HepG2 (cell line): Measurements from ENCODE around the gene HNRNPL. TPM values are rescaled to one million over a fixed set of nuclear protein-coding genes. Genes with fewer than 3 reads are reported as not detected.

Experiments used
- ATF5 ChIP-seq: sonication (generic); formaldehyde crosslinking; IDR thresholded peaks from 2 replicates; pipeline ENCODE4 v1.4.0; 2020; ENCODE audit warnings: mild to moderate bottlenecking, low read depth, missing genetic modification reagents
- CCDC6 ChIP-seq: sonication (generic); formaldehyde crosslinking; IDR thresholded peaks from 2 replicates; pipeline ENCODE4 v1.8.1; 2022; ENCODE audit warnings: mild to moderate bottlenecking, missing genetic modification reagents, moderate library complexity
- DRAP1 ChIP-seq: IDR thresholded peaks from 2 replicates; pipeline ENCODE4 v1.6.1; 2016; ENCODE audit warnings: missing genetic modification reagents, missing compliant biosample characterization
- GABPA ChIP-seq, 2 experiments: IDR thresholded peaks; 2 replicates each; pipeline ENCODE4 v1.6.1; 2011 to 2016; ENCODE audit warnings: low read depth in 2 of 2, low read length in 1 of 2, missing biosample characterization in 1 of 2, missing genetic modification characterization in 1 of 2
- GMEB2 ChIP-seq: IDR thresholded peaks from 2 replicates; pipeline ENCODE4 v1.6.1; 2016; ENCODE audit warnings: missing biosample characterization, missing genetic modification reagents, low read depth
- GTF2F1 ChIP-seq: fragments of 150-350 bp; IDR thresholded peaks from 2 replicates; pipeline ENCODE4 v1.6.1; 2014; ENCODE audit warnings: low read length
- IRF2 ChIP-seq: IDR thresholded peaks from 2 replicates; pipeline ENCODE4 v1.6.1; 2018; ENCODE audit warnings: missing genetic modification reagents, missing compliant biosample characterization
- LCORL ChIP-seq, 2 experiments: fragments of 450-650 bp in 1 of 2; sonication (generic) in 1 of 2; formaldehyde crosslinking in 1 of 2; IDR thresholded peaks; 2 replicates each; pipeline versions ENCODE4 v1.5.0 to v1.6.1; 2017 to 2020; ENCODE audit warnings: antibody characterized with exemption in 1 of 2, missing genetic modification reagents in 1 of 2
- MLXIP ChIP-seq: sonication (generic); formaldehyde crosslinking; IDR thresholded peaks from 2 replicates; pipeline ENCODE4 v1.9.0; 2021; ENCODE audit warnings: missing genetic modification reagents, borderline replicate concordance
- MTA3 ChIP-seq: sonication (generic); formaldehyde crosslinking; IDR thresholded peaks from 2 replicates; pipeline ENCODE4 v1.4.0; 2020; ENCODE audit warnings: missing genetic modification reagents
- MTF1 ChIP-seq: sonication (generic); formaldehyde crosslinking; IDR thresholded peaks from 2 replicates; pipeline ENCODE4 v1.5.0; 2020; ENCODE audit warnings: missing genetic modification reagents
- TBX3 ChIP-seq: fragments of 450-650 bp; IDR thresholded peaks from 2 replicates; pipeline ENCODE4 v1.6.1; 2017; ENCODE audit warnings: antibody characterized with exemption, mild to moderate bottlenecking, inconsistent platforms, borderline replicate concordance
- TGIF2 ChIP-seq: IDR thresholded peaks from 2 replicates; pipeline ENCODE4 v1.6.1; 2016; ENCODE audit warnings: control low read depth, missing compliant biosample characterization
- ZBTB10 ChIP-seq: sonication (generic); formaldehyde crosslinking; IDR thresholded peaks from 2 replicates; pipeline ENCODE4 v1.4.0; 2020; ENCODE audit warnings: missing genetic modification reagents, borderline replicate concordance
- ZBTB3 ChIP-seq: sonication (generic); formaldehyde crosslinking; IDR thresholded peaks from 2 replicates; pipeline ENCODE4 v1.4.0; 2020; ENCODE audit warnings: low read depth, mild to moderate bottlenecking, moderate library complexity, missing genetic modification reagents, borderline replicate concordance
- ZFP41 ChIP-seq: sonication (generic); formaldehyde crosslinking; IDR thresholded peaks from 2 replicates; pipeline ENCODE4 v1.4.0; 2020; ENCODE audit warnings: mild to moderate bottlenecking, missing genetic modification reagents, borderline replicate concordance
- ZNF33A ChIP-seq: sonication (generic); formaldehyde crosslinking; IDR thresholded peaks from 2 replicates; pipeline ENCODE4 v1.5.1; 2020; ENCODE audit warnings: missing genetic modification reagents, mild to moderate bottlenecking, moderate library complexity, borderline replicate concordance
- ZNF530 ChIP-seq: sonication (generic); formaldehyde crosslinking; IDR thresholded peaks from 2 replicates; pipeline ENCODE4 v1.5.0; 2020; ENCODE audit warnings: low read depth, mild to moderate bottlenecking, missing genetic modification reagents
- ZNF564 ChIP-seq: sonication (generic); formaldehyde crosslinking; IDR thresholded peaks from 2 replicates; pipeline ENCODE4 v1.8.1; 2023; ENCODE audit warnings: mild to moderate bottlenecking, missing genetic modification reagents
- ZNF619 ChIP-seq: sonication (generic); formaldehyde crosslinking; IDR thresholded peaks from 2 replicates; pipeline ENCODE4 v1.4.0; 2020; ENCODE audit warnings: mild to moderate bottlenecking, missing genetic modification reagents
- ZNF713 ChIP-seq: sonication (generic); formaldehyde crosslinking; IDR thresholded peaks from 2 replicates; pipeline ENCODE4 v1.4.0; 2020; ENCODE audit warnings: mild to moderate bottlenecking, missing genetic modification reagents
- ZNF75D ChIP-seq: sonication (generic); formaldehyde crosslinking; IDR thresholded peaks from 2 replicates; pipeline ENCODE4 v1.8.1; 2023; ENCODE audit warnings: missing genetic modification reagents, mild to moderate bottlenecking, borderline replicate concordance
- polyA plus RNA-seq, 8 experiments: library from polyadenylated mRNA; depleted of rRNA in 3 of 8; stranded (reverse) in 7 of 8; unstranded in 1 of 8; fragments of >200 nt; fragmentation: Illumina TruSeq in 4 of 8; extraction: Trizol in 4 of 8; gene quantifications; 2 replicates each; pipeline versions ENCODE4 v1.2.1 to v1.2.3, GENCODE V29; 2011 to 2016; ENCODE audit warnings: low read depth in 4 of 8, missing spikeins in 1 of 8, mixed read lengths in 1 of 8; ENCODE audit not compliant: insufficient read depth in 1 of 8
- total RNA-seq, 5 experiments: library from RNA; depleted of rRNA; stranded (reverse); fragments of >200 nt; fragmentation: Illumina TruSeq; extraction: Trizol; gene quantifications; 2 replicates each; pipeline ENCODE4 v1.2.3, GENCODE V29; 2016; ENCODE audit warnings: low read depth in 1 of 5

The HNRNPL gene
- total and polyA plus RNA-seq, 2 of the 13 experiments (the other 11 are each of a cell fraction or from before 2014, with no cell fraction given) = 156 to 278 TPM

- no peak for TF ChIP-seq MTA3
- peak; percentile 72 for TF ChIP-seq DRAP1 (CRISPR knock-in tag)
- no peak for TF ChIP-seq TBX3
- no peak for TF ChIP-seq ZBTB10 (CRISPR knock-in tag)
- no peak for TF ChIP-seq ZNF619 (CRISPR knock-in tag)
- TF ChIP-seq LCORL (IDR thresholded peaks at IDR 0.05) = no peak
- no peak for TF ChIP-seq LCORL (CRISPR knock-in tag; IDR thresholded peaks at IDR 0.05)
- TF ChIP-seq ZBTB3 (CRISPR knock-in tag) = no peak
- no peak for TF ChIP-seq MTF1
- no peak for TF ChIP-seq ZFP41 (CRISPR knock-in tag)
- no peak for TF ChIP-seq MLXIP
- no peak for TF ChIP-seq ZNF713 (CRISPR knock-in tag)
- TF ChIP-seq ZNF75D (CRISPR knock-in tag) = no peak
- no peak for TF ChIP-seq IRF2 (CRISPR knock-in tag)
- TF ChIP-seq ZNF530 = no peak
- no peak for TF ChIP-seq ZNF33A
- TF ChIP-seq CCDC6 (CRISPR knock-in tag) = no peak
- TF ChIP-seq GMEB2 (CRISPR knock-in tag) = no peak
- no peak for TF ChIP-seq GTF2F1
- TF ChIP-seq GABPA (IDR thresholded peaks at IDR 0.05; ENCODE audit: low read depth, low read length) = no peak
- peak; percentile 70; the same call in 1 of the 2 replicates for TF ChIP-seq GABPA (CRISPR knock-in tag; IDR thresholded peaks at IDR 0.05; ENCODE audit: low read depth)
- no peak; the same call in 1 of the 2 replicates for TF ChIP-seq TGIF2 (CRISPR knock-in tag)
- TF ChIP-seq ATF5 (CRISPR knock-in tag) = no peak
- TF ChIP-seq ZNF564 (CRISPR knock-in tag) = no peak
Measured at GRCh38 chr19:38850436-38850975, 720 bp upstream of the HNRNPL start (continued).
